ENCODE data around the gene CSMD2. TPM values are rescaled to one million over a fixed set of nuclear protein-coding genes. Genes with fewer than 3 reads are reported as not detected.

CSMD2 gene
- total RNA-seq, 2 experiments from 2014 or later = not detected

- ChIA-PET CTCF (no interaction called here), POLR2A (no interaction called here)
Observed at GRCh38 chr1:33792216-33792615, 372.8 kb downstream of the CSMD2 start.

GRCh38 chr1:33791251-33791650, 373.8 kb downstream of the CSMD2 start:
- CTCF ChIA-PET = no interaction called here
- POLR2A ChIA-PET = no interaction called here

- CTCF ChIA-PET = no interaction called here
- POLR2A ChIA-PET = no interaction called here
Observed at GRCh38 chr1:33790577-33790976, 374.5 kb downstream of the CSMD2 start.

GRCh38 chr1:33784876-33785275, 380.2 kb downstream of the CSMD2 start:
- POLR2A ChIA-PET = no interaction called here
- CTCF ChIA-PET = no interaction called here

GRCh38 chr1:33782776-33783175, 382.3 kb downstream of the CSMD2 start:
- POLR2A ChIA-PET = no interaction called here

GRCh38 chr1:33781652-33782051, 383.4 kb downstream of the CSMD2 start:
- POLR2A ChIA-PET = no interaction called here
- CTCF ChIA-PET = no interaction called here

More at GRCh38 chr1:33782776-33783175, 382.3 kb downstream of the CSMD2 start:
- CTCF ChIA-PET = no interaction called here

- ChIA-PET POLR2A (no interaction called here), CTCF (no interaction called here)
Observed at GRCh38 chr1:33777337-33777736, 387.7 kb downstream of the CSMD2 start.

- ChIA-PET POLR2A (no interaction called here), CTCF (no interaction called here)
Observed at GRCh38 chr1:33768821-33769220, 396.2 kb downstream of the CSMD2 start.

GRCh38 chr1:33768106-33768505, 396.9 kb downstream of the CSMD2 start:
- ChIA-PET POLR2A (no interaction called here), CTCF (no interaction called here)

GRCh38 chr1:33764149-33764548, 400.9 kb downstream of the CSMD2 start:
- POLR2A ChIA-PET = no interaction called here
- CTCF ChIA-PET = no interaction called here

- ChIA-PET POLR2A (no interaction called here), CTCF (no interaction called here)
Observed at GRCh38 chr1:33763406-33763805, 401.6 kb downstream of the CSMD2 start.

- ChIA-PET CTCF (no interaction called here), POLR2A (no interaction called here)
Observed at GRCh38 chr1:33762962-33763361, 402.1 kb downstream of the CSMD2 start.

GRCh38 chr1:33762109-33762830, 402.8 kb downstream of the CSMD2 start:
- ChIA-PET POLR2A (no interaction called here), CTCF (interaction anchor here (0.6 kb wide), 1 partner anchor 14 kb away, joined by 3 read pairs; no protein-coding TSS in a partner anchor)

- POLR2A ChIA-PET = no interaction called here
- CTCF ChIA-PET = no interaction called here
Observed at GRCh38 chr1:33758698-33759097, 406.3 kb downstream of the CSMD2 start.

- POLR2A ChIA-PET = no interaction called here
- CTCF ChIA-PET = no interaction called here
Observed at GRCh38 chr1:33753087-33753856, 411.8 kb downstream of the CSMD2 start.

GRCh38 chr1:33745942-33746341, 419.1 kb downstream of the CSMD2 start:
- ChIA-PET POLR2A (no interaction called here), CTCF (no interaction called here)

GRCh38 chr1:33743221-33743998, 421.6 kb downstream of the CSMD2 start:
- ChIA-PET POLR2A (no interaction called here), CTCF (no interaction called here)

GRCh38 chr1:33742663-33743062, 422.4 kb downstream of the CSMD2 start:
- POLR2A ChIA-PET = no interaction called here
- CTCF ChIA-PET = no interaction called here

GRCh38 chr1:33741749-33742148, 423.3 kb downstream of the CSMD2 start:
- ChIA-PET CTCF (interaction anchor here (0.5 kb wide), 1 partner anchor 78 kb away, joined by 5 read pairs; no protein-coding TSS in a partner anchor), POLR2A (no interaction called here)

GRCh38 chr1:33740040-33740744, 424.8 kb downstream of the CSMD2 start:
- ChIA-PET CTCF (no interaction called here), POLR2A (no interaction called here)

Data from activated CD8-positive, alpha-beta memory T cell treated with anti-CD3 and anti-CD28 coated beads for 36 hours (primary cell).